Endometrial microvascular endothelial cells (primary cell): ENCODE data around the gene DIPK1B. TPM values are rescaled to one million over a fixed set of nuclear protein-coding genes. Genes with fewer than 3 reads are reported as not detected.

Experiments used
- total RNA-seq: library from RNA; depleted of rRNA; stranded (reverse); fragments of >200 nt; gene quantifications from one replicate; pipeline ENCODE4 v1.2.3, GENCODE V29; 2015; ENCODE audit errors: inconsistent ontology term

The DIPK1B gene
- total RNA-seq, 1 donor from 2014 or later: 44.5 TPM

Other genes with a start within 250 kb of the DIPK1B start
- gene SEC16A, start 229.5 kb upstream of the DIPK1B start, total RNA-seq: 43.3 TPM
- 63.9 TPM for gene NOTCH1, start 166.5 kb upstream of the DIPK1B start, total RNA-seq
- gene EGFL7, start 49.7 kb upstream of the DIPK1B start, total RNA-seq: 1,333 TPM
- gene AGPAT2, start 25.1 kb upstream of the DIPK1B start, total RNA-seq: 31.7 TPM
- not detected for gene LCN10, start 30.4 kb downstream of the DIPK1B start, total RNA-seq
- gene LCN6, start 36.0 kb downstream of the DIPK1B start, total RNA-seq: not detected
- not detected for gene LCN8, start 45.7 kb downstream of the DIPK1B start, total RNA-seq
- gene LCN15, start 51.9 kb downstream of the DIPK1B start, total RNA-seq: not detected
- gene TMEM141, start 78.8 kb downstream of the DIPK1B start, total RNA-seq: 72.7 TPM
- not detected for gene CCDC183, start 83.8 kb downstream of the DIPK1B start, total RNA-seq
- gene RABL6, start 95.4 kb downstream of the DIPK1B start, total RNA-seq: 125 TPM
- 0.46 TPM for gene AJM1, start 129.9 kb downstream of the DIPK1B start, total RNA-seq
- gene PHPT1, start 136.8 kb downstream of the DIPK1B start, total RNA-seq: 95.9 TPM
- 1.0 TPM for gene MAMDC4, start 139.8 kb downstream of the DIPK1B start, total RNA-seq
- gene EDF1, start 153.7 kb downstream of the DIPK1B start, total RNA-seq: 440 TPM
- 16.7 TPM for gene TRAF2, start 173.9 kb downstream of the DIPK1B start, total RNA-seq
- 212 TPM for gene FBXW5, start 232.2 kb downstream of the DIPK1B start, total RNA-seq
- not detected for gene C8G, start 232.7 kb downstream of the DIPK1B start, total RNA-seq
- not detected for gene LCN12, start 239.7 kb downstream of the DIPK1B start, total RNA-seq